Activated CD8-positive, alpha-beta memory T cell treated with anti-CD3 and anti-CD28 coated beads, Interleukin-2, amount 50 U/mL, for 24 hours (primary cell): ENCODE results near the gene SLC25A27.

Source experiments
- DNase-seq: peaks from one replicate; pipeline ENCODE4 v3.0.0-alpha.2; 2020; ENCODE audit errors: extremely low read depth

SLC25A27 gene

DNA sequence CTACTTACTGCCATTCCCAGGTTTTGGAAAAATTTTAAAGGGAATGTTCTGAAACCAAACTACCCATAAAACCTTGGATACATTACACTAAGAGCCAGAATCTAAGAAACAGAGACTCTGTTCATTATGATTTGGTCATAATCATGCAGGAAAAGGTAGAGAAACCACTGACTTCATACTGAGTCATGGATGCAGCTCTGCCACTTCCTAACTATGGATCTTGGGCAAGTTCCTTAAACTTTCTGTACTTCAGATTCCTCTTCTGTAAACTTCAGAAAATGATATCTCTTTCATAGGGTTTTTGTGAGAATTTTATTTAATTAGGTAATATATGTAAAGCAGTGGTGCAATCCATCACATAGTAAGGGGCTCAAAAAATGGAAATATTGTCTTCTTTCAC is 62.4 kb downstream of the SLC25A27 start:
- no peak for DNase-seq

DNA sequence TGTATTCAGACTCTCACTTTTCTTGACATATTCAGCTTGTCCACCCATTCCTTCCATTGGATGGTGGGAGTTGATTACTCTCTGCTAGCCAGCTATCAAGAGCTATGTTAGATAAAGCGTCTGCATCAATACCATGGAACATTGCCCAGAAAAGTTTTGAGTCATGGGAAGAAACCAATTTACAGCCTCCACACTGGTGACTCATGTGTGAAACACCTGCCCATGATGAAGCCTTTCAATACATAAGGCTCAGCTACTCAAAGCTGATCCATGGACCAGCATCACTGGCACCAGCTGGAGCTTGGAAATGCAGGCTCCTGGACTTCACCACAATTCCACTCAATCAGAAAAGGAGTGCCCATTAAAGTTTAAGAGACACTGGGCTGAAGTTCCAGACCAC is 66.3 kb downstream of the SLC25A27 start:
- no peak for DNase-seq

DNA sequence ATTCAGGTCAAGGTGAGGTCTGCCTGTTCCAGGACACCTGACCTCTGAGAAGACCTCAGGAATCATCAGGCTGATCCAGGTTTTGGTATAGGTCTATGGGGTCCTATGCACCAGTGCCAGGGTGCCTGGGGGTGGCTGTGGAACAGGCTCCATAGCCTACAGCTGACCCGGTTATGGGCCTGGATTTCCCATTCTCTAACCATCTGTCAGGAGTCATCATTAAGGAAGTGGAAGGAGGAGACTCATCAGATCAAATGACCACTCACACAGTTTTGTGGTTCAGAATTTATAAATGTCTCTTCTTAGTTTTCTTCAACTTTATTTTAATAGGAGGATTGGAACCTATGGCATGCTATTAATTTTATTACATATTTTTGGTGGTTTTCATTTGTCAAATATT is 67.6 kb downstream of the SLC25A27 start:
- no peak for DNase-seq
